ENCODE measurements around the gene BRICD5.

BRICD5 gene

GRCh38 chr16:2205104-2205966 is 5.3 kb downstream of the BRICD5 start, which contains the start of gene MLST8 (continued):
- no peak; the same call in 1 of the 2 replicates for TF ChIP-seq CTCF (tag by site-specific recombination; IDR thresholded peaks at IDR 0.05)
- TF ChIP-seq ZNF521 (tag by site-specific recombination; IDR thresholded peaks at IDR 0.05), result no peak
- TF ChIP-seq YY1 (tag by site-specific recombination; IDR thresholded peaks at IDR 0.05), result 0 out of 2 replicates have a peak, but pooled peaks have one; percentile 9
- no peak for TF ChIP-seq ZNF112 (tag by site-specific recombination; IDR thresholded peaks at IDR 0.05)
- TF ChIP-seq SP2 (tag by site-specific recombination; IDR thresholded peaks at IDR 0.05), result peak; percentile 36; the same call in 1 of the 2 replicates
- TF ChIP-seq GLIS2 (tag by site-specific recombination; IDR thresholded peaks at IDR 0.05), result peak; percentile 59; the same call in 1 of the 2 replicates
- TF ChIP-seq, protein P1, sequence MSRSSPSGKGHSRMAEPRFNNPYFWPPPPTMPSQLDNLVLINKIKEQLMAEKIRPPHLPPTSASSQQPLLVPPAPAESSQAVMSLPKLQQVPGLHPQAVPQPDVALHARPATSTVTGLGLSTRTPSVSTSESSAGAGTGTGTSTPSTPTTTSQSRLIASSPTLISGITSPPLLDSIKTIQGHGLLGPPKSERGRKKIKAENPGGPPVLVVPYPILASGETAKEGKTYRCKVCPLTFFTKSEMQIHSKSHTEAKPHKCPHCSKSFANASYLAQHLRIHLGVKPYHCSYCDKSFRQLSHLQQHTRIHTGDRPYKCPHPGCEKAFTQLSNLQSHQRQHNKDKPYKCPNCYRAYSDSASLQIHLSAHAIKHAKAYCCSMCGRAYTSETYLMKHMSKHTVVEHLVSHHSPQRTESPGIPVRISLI (tag by site-specific recombination; IDR thresholded peaks at IDR 0.05), result peak; percentile 61; the same call in 1 of the 2 replicates
- TF ChIP-seq, protein P2, sequence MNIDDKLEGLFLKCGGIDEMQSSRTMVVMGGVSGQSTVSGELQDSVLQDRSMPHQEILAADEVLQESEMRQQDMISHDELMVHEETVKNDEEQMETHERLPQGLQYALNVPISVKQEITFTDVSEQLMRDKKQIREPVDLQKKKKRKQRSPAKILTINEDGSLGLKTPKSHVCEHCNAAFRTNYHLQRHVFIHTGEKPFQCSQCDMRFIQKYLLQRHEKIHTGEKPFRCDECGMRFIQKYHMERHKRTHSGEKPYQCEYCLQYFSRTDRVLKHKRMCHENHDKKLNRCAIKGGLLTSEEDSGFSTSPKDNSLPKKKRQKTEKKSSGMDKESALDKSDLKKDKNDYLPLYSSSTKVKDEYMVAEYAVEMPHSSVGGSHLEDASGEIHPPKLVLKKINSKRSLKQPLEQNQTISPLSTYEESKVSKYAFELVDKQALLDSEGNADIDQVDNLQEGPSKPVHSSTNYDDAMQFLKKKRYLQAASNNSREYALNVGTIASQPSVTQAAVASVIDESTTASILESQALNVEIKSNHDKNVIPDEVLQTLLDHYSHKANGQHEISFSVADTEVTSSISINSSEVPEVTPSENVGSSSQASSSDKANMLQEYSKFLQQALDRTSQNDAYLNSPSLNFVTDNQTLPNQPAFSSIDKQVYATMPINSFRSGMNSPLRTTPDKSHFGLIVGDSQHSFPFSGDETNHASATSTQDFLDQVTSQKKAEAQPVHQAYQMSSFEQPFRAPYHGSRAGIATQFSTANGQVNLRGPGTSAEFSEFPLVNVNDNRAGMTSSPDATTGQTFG (tag by site-specific recombination; IDR thresholded peaks at IDR 0.05; ENCODE audit: borderline replicate concordance), result no peak
- TF ChIP-seq ZNF341 (tag by site-specific recombination; IDR thresholded peaks at IDR 0.05; ENCODE audit: low read depth), result peak; percentile 99
- no peak for TF ChIP-seq ZNF580 (tag by site-specific recombination; IDR thresholded peaks at IDR 0.05)
- no peak for TF ChIP-seq ZNF610 (tag by site-specific recombination; IDR thresholded peaks at IDR 0.05; ENCODE audit: borderline replicate concordance)
- TF ChIP-seq GLI4 (tag by site-specific recombination; IDR thresholded peaks at IDR 0.05), result no peak
- no peak for TF ChIP-seq ZNF768 (tag by site-specific recombination; IDR thresholded peaks at IDR 0.05)
- peak; percentile 76; the same call in 1 of the 2 replicates for TF ChIP-seq YY2 (tag by site-specific recombination; IDR thresholded peaks at IDR 0.05)
- TF ChIP-seq SP7 (tag by site-specific recombination; IDR thresholded peaks at IDR 0.05), result peak; percentile 70; the same call in 1 of the 2 replicates
- no peak for TF ChIP-seq ZNF174 (tag by site-specific recombination; IDR thresholded peaks at IDR 0.05)
- no peak for TF ChIP-seq ZNF140 (tag by site-specific recombination; IDR thresholded peaks at IDR 0.05)
- peak; percentile 93 for TF ChIP-seq ZNF600 (tag by site-specific recombination; IDR thresholded peaks at IDR 0.05)
- TF ChIP-seq ZNF146 (tag by site-specific recombination; IDR thresholded peaks at IDR 0.05), result no peak
- peak; percentile 51; the same call in 1 of the 2 replicates for TF ChIP-seq ZNF394 (tag by site-specific recombination; IDR thresholded peaks at IDR 0.05; ENCODE audit: borderline replicate concordance)
- TF ChIP-seq ZNF529 (tag by site-specific recombination; IDR thresholded peaks at IDR 0.05; ENCODE audit: insufficient replicate concordance), result no peak
- no peak for TF ChIP-seq ZNF837 (tag by site-specific recombination; IDR thresholded peaks at IDR 0.05)
- TF ChIP-seq ZBTB17 (tag by site-specific recombination; IDR thresholded peaks at IDR 0.05), result peak; percentile 100
- TF ChIP-seq ZNF354C (tag by site-specific recombination; IDR thresholded peaks at IDR 0.05; ENCODE audit: borderline replicate concordance, low read depth), result no peak
- peak; percentile 63; the same call in 1 of the 2 replicates for TF ChIP-seq HIC1 (tag by site-specific recombination; IDR thresholded peaks at IDR 0.05)
- no peak for TF ChIP-seq ZNF664 (tag by site-specific recombination; IDR thresholded peaks at IDR 0.05)
- TF ChIP-seq ZNF292 (tag by site-specific recombination; IDR thresholded peaks at IDR 0.05; ENCODE audit: borderline replicate concordance, low read depth), result no peak
- no peak for TF ChIP-seq KLF9 (tag by site-specific recombination; IDR thresholded peaks at IDR 0.05; ENCODE audit: low read depth)
- no peak for TF ChIP-seq ZNF175 (tag by site-specific recombination; IDR thresholded peaks at IDR 0.05)
- TF ChIP-seq OSR2 (tag by site-specific recombination; IDR thresholded peaks at IDR 0.05), result peak; percentile 12; the same call in 1 of the 2 replicates
- no peak for TF ChIP-seq ZNF560 (tag by site-specific recombination; IDR thresholded peaks at IDR 0.05; ENCODE audit: borderline replicate concordance)
- TF ChIP-seq ZNF791 (tag by site-specific recombination; IDR thresholded peaks at IDR 0.05), result no peak
- TF ChIP-seq ZNF776 (tag by site-specific recombination; IDR thresholded peaks at IDR 0.05; ENCODE audit: borderline replicate concordance), result no peak
